KMS-11 (cell line): ENCODE measurements around the gene SH3GL2.

Experiments
- H2AFZ ChIP-seq: fragments of 200-600 bp; sonication (generic); 2 replicates; pipeline ENCODE4 v1.6.1; 2016; ENCODE audit warnings: antibody characterized with exemption, mixed run types, low read depth
- H3K27ac ChIP-seq: fragments of 200-600 bp; sonication (generic); 2 replicates; pipeline ENCODE4 v1.6.1; 2016; ENCODE audit warnings: mild to moderate bottlenecking, mixed run types
- H3K27me3 ChIP-seq: fragments of 200-600 bp; sonication (generic); 2 replicates; pipeline ENCODE4 v1.6.1; 2017; ENCODE audit warnings: mild to moderate bottlenecking, low read depth, mixed run types, moderate library complexity; ENCODE audit not compliant: insufficient read depth
- H3K36me3 ChIP-seq: fragments of 200-600 bp; sonication (generic); 2 replicates; pipeline ENCODE4 v1.6.1; 2017; ENCODE audit warnings: mild to moderate bottlenecking, mixed run types; ENCODE audit not compliant: insufficient read depth
- H3K4me1 ChIP-seq: fragments of 200-600 bp; sonication (generic); 2 replicates; pipeline ENCODE4 v1.6.1; 2016; ENCODE audit warnings: mild to moderate bottlenecking, low read depth, mixed run types; ENCODE audit not compliant: poor library complexity, severe bottlenecking
- H3K4me2 ChIP-seq: fragments of 200-600 bp; sonication (generic); 2 replicates; pipeline ENCODE4 v1.7.0; 2016; ENCODE audit warnings: mild to moderate bottlenecking, mixed run types
- H3K4me3 ChIP-seq: fragments of 200-600 bp; sonication (generic); IDR thresholded peaks from 2 replicates; pipeline ENCODE4 v1.6.1; 2017; ENCODE audit warnings: low read depth, low read length, mixed read lengths; ENCODE audit not compliant: insufficient read depth
- H3K79me2 ChIP-seq: fragments of 200-600 bp; sonication (generic); 2 replicates; pipeline ENCODE4 v1.6.1; 2016; ENCODE audit warnings: low read depth, mixed run types; ENCODE audit not compliant: insufficient read depth
- H3K9ac ChIP-seq: fragments of 200-600 bp; sonication (generic); 2 replicates; pipeline ENCODE4 v1.6.1; 2016; ENCODE audit warnings: mild to moderate bottlenecking, mixed run types
- H4K20me1 ChIP-seq: fragments of 200-600 bp; sonication (generic); 2 replicates; pipeline ENCODE4 v1.6.1; 2016; ENCODE audit warnings: mild to moderate bottlenecking, mixed run types; ENCODE audit not compliant: insufficient read depth
- TF ChIP-seq, protein P1 (sequence below): fragments of 200-600 bp; sonication (generic); conservative IDR thresholded peaks from 2 replicates; pipeline ENCODE4 v1.6.1; 2017; ENCODE audit warnings: low read depth, mild to moderate bottlenecking, antibody characterized with exemption, low read length, moderate library complexity, mixed read lengths

Gene SH3GL2

GRCh38 chr9:17611342-17611741, 32.5 kb downstream of the SH3GL2 start:
- Histone ChIP-seq H3K4me3 (no peak overlapping the region), H3K36me3 (no peaks in the 10 kb centered on the region), H3K4me1 (no peaks in the 10 kb centered on the region), H3K4me2 (no peak overlapping the region), H3K27me3 (no peaks in the 10 kb centered on the region), H3K9ac (no peak overlapping the region), H4K20me1 (no peaks in the 10 kb centered on the region), H3K27ac (no peak overlapping the region), H3K79me2 (no peaks in the 10 kb centered on the region), H2AFZ (no peak overlapping the region)
- TF ChIP-seq, protein P1, sequence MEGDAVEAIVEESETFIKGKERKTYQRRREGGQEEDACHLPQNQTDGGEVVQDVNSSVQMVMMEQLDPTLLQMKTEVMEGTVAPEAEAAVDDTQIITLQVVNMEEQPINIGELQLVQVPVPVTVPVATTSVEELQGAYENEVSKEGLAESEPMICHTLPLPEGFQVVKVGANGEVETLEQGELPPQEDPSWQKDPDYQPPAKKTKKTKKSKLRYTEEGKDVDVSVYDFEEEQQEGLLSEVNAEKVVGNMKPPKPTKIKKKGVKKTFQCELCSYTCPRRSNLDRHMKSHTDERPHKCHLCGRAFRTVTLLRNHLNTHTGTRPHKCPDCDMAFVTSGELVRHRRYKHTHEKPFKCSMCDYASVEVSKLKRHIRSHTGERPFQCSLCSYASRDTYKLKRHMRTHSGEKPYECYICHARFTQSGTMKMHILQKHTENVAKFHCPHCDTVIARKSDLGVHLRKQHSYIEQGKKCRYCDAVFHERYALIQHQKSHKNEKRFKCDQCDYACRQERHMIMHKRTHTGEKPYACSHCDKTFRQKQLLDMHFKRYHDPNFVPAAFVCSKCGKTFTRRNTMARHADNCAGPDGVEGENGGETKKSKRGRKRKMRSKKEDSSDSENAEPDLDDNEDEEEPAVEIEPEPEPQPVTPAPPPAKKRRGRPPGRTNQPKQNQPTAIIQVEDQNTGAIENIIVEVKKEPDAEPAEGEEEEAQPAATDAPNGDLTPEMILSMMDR, result no peak

DNA sequence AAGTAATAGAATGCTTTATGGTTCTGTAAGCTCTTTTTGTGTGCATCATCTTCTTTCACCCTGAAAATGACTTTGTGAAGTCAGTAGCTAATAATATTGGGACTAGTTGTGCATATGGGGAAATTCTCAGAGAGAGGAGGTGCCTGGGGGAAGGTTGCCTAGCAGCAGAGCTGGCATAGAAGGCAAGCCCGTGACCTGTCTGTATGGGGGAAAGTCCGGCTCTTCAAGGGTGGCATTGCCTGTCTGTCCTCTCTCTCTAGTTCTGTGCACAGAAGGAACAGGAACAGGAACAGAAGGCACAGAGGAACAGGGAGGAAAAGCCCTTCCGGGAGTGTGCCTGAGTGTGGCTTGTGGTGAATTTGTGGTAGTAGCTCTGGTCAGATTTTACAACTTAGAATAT, 33.1 kb downstream of the SH3GL2 start:
- Histone ChIP-seq H3K9ac (no peak overlapping the region), H2AFZ (no peak overlapping the region), H3K27ac (no peak overlapping the region), H3K79me2 (no peaks in the 10 kb centered on the region), H4K20me1 (no peaks in the 10 kb centered on the region), H3K36me3 (no peaks in the 10 kb centered on the region), H3K27me3 (no peaks in the 10 kb centered on the region), H3K4me2 (no peak overlapping the region), H3K4me3 (no peak overlapping the region), H3K4me1 (no peaks in the 10 kb centered on the region)
- TF ChIP-seq, protein P1, result no peak

GRCh38 chr9:17613758-17614157, 34.9 kb downstream of the SH3GL2 start:
- Histone ChIP-seq H3K36me3 (no peaks in the 10 kb centered on the region), H3K27me3 (no peaks in the 10 kb centered on the region), H3K27ac (no peak overlapping the region), H2AFZ (no peak overlapping the region), H3K4me1 (no peaks in the 10 kb centered on the region), H3K4me3 (no peak overlapping the region), H3K79me2 (no peaks in the 10 kb centered on the region), H3K9ac (no peak overlapping the region), H3K4me2 (no peak overlapping the region), H4K20me1 (no peaks in the 10 kb centered on the region)
- TF ChIP-seq, protein P1, result no peak

GRCh38 chr9:17614250-17614649, 35.4 kb downstream of the SH3GL2 start:
- no peaks in the 10 kb centered on the region for H3K4me1 ChIP-seq
- no peaks in the 10 kb centered on the region for H4K20me1 ChIP-seq
- no peak overlapping the region for H3K4me3 ChIP-seq
- H3K27me3 ChIP-seq, result no peaks in the 10 kb centered on the region
- H3K4me2 ChIP-seq, result no peak overlapping the region
- TF ChIP-seq, protein P1, result no peak
- H3K9ac ChIP-seq, result no peak overlapping the region
- no peak overlapping the region for H3K27ac ChIP-seq
- H2AFZ ChIP-seq, result no peak overlapping the region
- no peaks in the 10 kb centered on the region for H3K79me2 ChIP-seq
- H3K36me3 ChIP-seq, result no peaks in the 10 kb centered on the region

- H3K4me1 ChIP-seq, result no peaks in the 10 kb centered on the region
- no peak overlapping the region for H3K4me3 ChIP-seq
- H3K79me2 ChIP-seq, result no peaks in the 10 kb centered on the region
- H3K27me3 ChIP-seq, result no peaks in the 10 kb centered on the region
- H3K9ac ChIP-seq, result no peak overlapping the region
- TF ChIP-seq, protein P1, result no peak
- no peak overlapping the region for H2AFZ ChIP-seq
- no peak overlapping the region for H3K4me2 ChIP-seq
- H3K27ac ChIP-seq, result no peak overlapping the region
- H4K20me1 ChIP-seq, result no peaks in the 10 kb centered on the region
- no peaks in the 10 kb centered on the region for H3K36me3 ChIP-seq
Observed at GRCh38 chr9:17614903-17615302, 36.0 kb downstream of the SH3GL2 start.
